HEK293 (cell line): ENCODE measurements around the gene DHRS2.

Experiments used
- BCL11B ChIP-seq: fragments of 450-650 bp; formaldehyde crosslinking; IDR thresholded peaks from 2 replicates; pipeline ENCODE4 v1.5.1; 2016; ENCODE audit warnings: low read depth, missing biosample characterization, missing genetic modification characterization
- HOXA7 ChIP-seq: sonication (generic); formaldehyde crosslinking; IDR thresholded peaks from 2 replicates; pipeline ENCODE4 v1.8.1; 2022; ENCODE audit warnings: missing genetic modification reagents, borderline replicate concordance
- KLF1 ChIP-seq: fragments of 450-650 bp; formaldehyde crosslinking; IDR thresholded peaks from 2 replicates; pipeline ENCODE4 v1.5.1; 2016; ENCODE audit warnings: missing biosample characterization, missing genetic modification characterization
- MYNN ChIP-seq: fragments of 450-650 bp; formaldehyde crosslinking; IDR thresholded peaks from 2 replicates; pipeline ENCODE4 v1.5.1; 2016; ENCODE audit warnings: missing biosample characterization, missing genetic modification characterization, borderline replicate concordance
- OVOL3 ChIP-seq: fragments of 450-650 bp; formaldehyde crosslinking; IDR thresholded peaks from 2 replicates; pipeline ENCODE4 v1.5.1; 2016; ENCODE audit warnings: missing biosample characterization, missing genetic modification characterization
- REPIN1 ChIP-seq: fragments of 450-650 bp; formaldehyde crosslinking; IDR thresholded peaks from 2 replicates; pipeline ENCODE4 v1.5.1; 2017; ENCODE audit warnings: missing biosample characterization, missing genetic modification characterization, low read depth
- SALL2 ChIP-seq: fragments of 450-650 bp; formaldehyde crosslinking; IDR thresholded peaks from 2 replicates; pipeline ENCODE4 v1.5.0; 2017; ENCODE audit warnings: missing biosample characterization, mild to moderate bottlenecking, missing genetic modification characterization, borderline replicate concordance
- SCRT2 ChIP-seq: fragments of 450-650 bp; formaldehyde crosslinking; IDR thresholded peaks from 2 replicates; pipeline ENCODE4 v1.5.1; 2016; ENCODE audit warnings: missing biosample characterization, missing genetic modification characterization
- TCF7L2 ChIP-seq: IDR thresholded peaks from 2 replicates; pipeline ENCODE4 v1.6.1; 2011; ENCODE audit warnings: low read depth, mild to moderate bottlenecking, inconsistent platforms, low read length, moderate library complexity, borderline replicate concordance
- WT1 ChIP-seq: fragments of 450-650 bp; formaldehyde crosslinking; IDR thresholded peaks from 2 replicates; pipeline ENCODE4 v1.5.1; 2016; ENCODE audit warnings: missing biosample characterization, missing genetic modification characterization
- YY2 ChIP-seq: fragments of 450-650 bp; formaldehyde crosslinking; IDR thresholded peaks from 2 replicates; pipeline ENCODE4 v1.5.1; 2016; ENCODE audit warnings: missing biosample characterization, missing genetic modification characterization
- ZBTB8A ChIP-seq: fragments of 450-650 bp; formaldehyde crosslinking; IDR thresholded peaks from 2 replicates; pipeline ENCODE4 v1.5.1; 2016; ENCODE audit warnings: missing biosample characterization, missing genetic modification characterization
- ZEB2 ChIP-seq: fragments of 450-650 bp; formaldehyde crosslinking; IDR thresholded peaks from 2 replicates; pipeline ENCODE4 v1.5.1; 2016; ENCODE audit warnings: missing biosample characterization, missing genetic modification characterization
- ZNF114 ChIP-seq: fragments of 450-650 bp; formaldehyde crosslinking; IDR thresholded peaks from 2 replicates; pipeline ENCODE4 v1.5.0; 2017; ENCODE audit warnings: missing biosample characterization, missing genetic modification characterization
- ZNF121 ChIP-seq: fragments of 450-650 bp; formaldehyde crosslinking; IDR thresholded peaks from 2 replicates; pipeline ENCODE4 v1.5.1; 2016; ENCODE audit warnings: missing biosample characterization, missing genetic modification characterization
- ZNF138 ChIP-seq: fragments of 450-650 bp; formaldehyde crosslinking; IDR thresholded peaks from 2 replicates; pipeline ENCODE4 v1.5.1; 2016; ENCODE audit warnings: missing biosample characterization, missing genetic modification characterization, borderline replicate concordance
- ZNF140 ChIP-seq: fragments of 450-650 bp; formaldehyde crosslinking; IDR thresholded peaks from 2 replicates; pipeline ENCODE4 v1.5.1; 2016; ENCODE audit warnings: missing biosample characterization, missing genetic modification characterization
- ZNF157 ChIP-seq: fragments of 450-650 bp; formaldehyde crosslinking; IDR thresholded peaks from 2 replicates; pipeline ENCODE4 v1.5.1; 2016; ENCODE audit warnings: missing biosample characterization, missing genetic modification characterization
- ZNF175 ChIP-seq: fragments of 450-650 bp; formaldehyde crosslinking; IDR thresholded peaks from 2 replicates; pipeline ENCODE4 v1.5.1; 2016; ENCODE audit warnings: missing biosample characterization, missing genetic modification characterization
- ZNF211 ChIP-seq: fragments of 450-650 bp; formaldehyde crosslinking; IDR thresholded peaks from 2 replicates; pipeline ENCODE4 v1.5.1; 2016; ENCODE audit warnings: low read depth, missing biosample characterization, missing genetic modification characterization
- ZNF426 ChIP-seq: fragments of 450-650 bp; formaldehyde crosslinking; IDR thresholded peaks from 2 replicates; pipeline ENCODE4 v1.5.1; 2017; ENCODE audit warnings: missing biosample characterization, missing genetic modification characterization, mild to moderate bottlenecking, inconsistent platforms, moderate library complexity
- ZNF571 ChIP-seq: fragments of 450-650 bp; formaldehyde crosslinking; IDR thresholded peaks from 2 replicates; pipeline ENCODE4 v1.5.0; 2017; ENCODE audit warnings: missing biosample characterization, missing genetic modification characterization
- ZNF610 ChIP-seq: fragments of 450-650 bp; formaldehyde crosslinking; IDR thresholded peaks from 2 replicates; pipeline ENCODE4 v1.5.1; 2016; ENCODE audit warnings: missing biosample characterization, missing genetic modification characterization, borderline replicate concordance
- ZNF707 ChIP-seq: fragments of 450-650 bp; formaldehyde crosslinking; IDR thresholded peaks from 2 replicates; pipeline ENCODE4 v1.5.1; 2016; ENCODE audit warnings: missing biosample characterization, missing genetic modification characterization
- ZNF777 ChIP-seq: fragments of 450-650 bp; formaldehyde crosslinking; IDR thresholded peaks from 2 replicates; pipeline ENCODE4 v1.5.1; 2017; ENCODE audit warnings: missing biosample characterization, missing genetic modification characterization, borderline replicate concordance
- TF ChIP-seq, protein P1 (sequence below): fragments of 450-650 bp; formaldehyde crosslinking; IDR thresholded peaks from 2 replicates; pipeline ENCODE4 v1.5.1; 2016; ENCODE audit warnings: missing biosample characterization, missing genetic modification characterization
- TF ChIP-seq, protein P2 (sequence below): fragments of 450-650 bp; formaldehyde crosslinking; IDR thresholded peaks from 2 replicates; pipeline ENCODE4 v1.5.1; 2016; ENCODE audit warnings: missing biosample characterization, missing genetic modification characterization
- TF ChIP-seq, protein P3 (sequence below): fragments of 450-650 bp; formaldehyde crosslinking; IDR thresholded peaks from 2 replicates; pipeline ENCODE4 v1.5.1; 2016; ENCODE audit warnings: missing biosample characterization, missing genetic modification characterization
- TF ChIP-seq, protein P4 (sequence below): fragments of 450-650 bp; formaldehyde crosslinking; IDR thresholded peaks from 2 replicates; pipeline ENCODE4 v1.5.1; 2016; ENCODE audit warnings: missing biosample characterization, missing genetic modification characterization
- TF ChIP-seq, protein P5 (sequence below): fragments of 450-650 bp; formaldehyde crosslinking; IDR thresholded peaks from 2 replicates; pipeline ENCODE4 v1.5.1; 2016; ENCODE audit warnings: missing biosample characterization, missing genetic modification characterization, borderline replicate concordance
- TF ChIP-seq, protein P6 (sequence below): fragments of 450-650 bp; formaldehyde crosslinking; IDR thresholded peaks from 2 replicates; pipeline ENCODE4 v1.5.1; 2016; ENCODE audit warnings: missing biosample characterization, missing genetic modification characterization

DHRS2 gene

DNA sequence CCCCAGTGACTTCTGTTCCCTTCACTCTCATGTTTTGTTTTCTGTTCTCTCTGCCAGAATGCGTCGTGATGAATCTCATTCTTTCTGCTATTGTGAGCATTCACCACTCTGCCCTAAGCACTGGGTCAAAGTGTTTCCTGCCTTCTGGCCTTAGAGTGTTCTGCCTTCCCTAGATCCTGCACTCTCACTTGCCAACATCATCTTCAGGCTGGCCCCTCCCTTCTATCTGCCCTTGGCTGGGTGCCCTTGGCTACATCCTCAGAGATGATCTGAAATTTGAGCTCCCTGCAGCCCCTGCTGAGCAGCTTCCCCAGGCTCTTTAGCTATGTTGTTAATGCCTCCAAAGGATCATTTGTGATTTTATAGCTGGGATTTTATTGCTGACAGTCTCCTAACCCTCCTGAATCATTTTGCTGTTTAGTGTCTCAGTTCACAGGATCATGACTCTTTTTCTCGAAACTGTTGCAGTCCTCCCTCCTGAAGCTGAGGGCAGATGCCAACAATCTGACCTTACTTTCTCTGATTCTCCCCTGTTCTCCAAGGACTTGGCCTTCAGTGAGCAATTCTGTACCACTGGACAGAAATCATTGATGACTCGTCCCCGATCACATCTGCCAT is 4.5 kb downstream of the DHRS2 start (continued):
- TF ChIP-seq, protein P1, sequence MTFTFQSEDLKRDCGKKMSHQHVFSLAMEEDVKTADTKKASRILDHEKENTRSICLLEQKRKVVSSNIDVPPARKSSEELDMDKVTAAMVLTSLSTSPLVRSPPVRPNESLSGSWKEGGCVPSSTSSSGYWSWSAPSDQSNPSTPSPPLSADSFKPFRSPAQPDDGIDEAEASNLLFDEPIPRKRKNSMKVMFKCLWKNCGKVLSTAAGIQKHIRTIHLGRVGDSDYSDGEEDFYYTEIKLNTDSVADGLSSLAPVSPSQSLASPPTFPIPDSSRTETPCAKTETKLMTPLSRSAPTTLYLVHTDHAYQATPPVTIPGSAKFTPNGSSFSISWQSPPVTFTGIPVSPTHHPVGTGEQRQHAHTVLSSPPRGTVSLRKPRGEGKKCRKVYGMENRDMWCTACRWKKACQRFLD (tag by site-specific recombination) = no peak
- TF ChIP-seq ZEB2 (tag by site-specific recombination) (peak; percentile 77), ZNF140 (tag by site-specific recombination) (no peak), ZNF138 (tag by site-specific recombination) (no peak), ZNF571 (tag by site-specific recombination) (no peak), OVOL3 (tag by site-specific recombination) (no peak), ZNF114 (tag by site-specific recombination) (no peak), ZNF157 (tag by site-specific recombination) (no peak), ZNF211 (tag by site-specific recombination) (no peak), YY2 (tag by site-specific recombination) (no peak), KLF1 (no peak), ZNF610 (no peak), ZNF777 (tag by site-specific recombination) (no peak), SCRT2 (tag by site-specific recombination) (no peak), ZNF426 (tag by site-specific recombination) (no peak), ZNF175 (no peak), ZNF121 (tag by site-specific recombination) (no peak), REPIN1 (no peak), WT1 (tag by site-specific recombination) (peak; percentile 59; the same call in 1 of the 2 replicates), ZBTB8A (tag by site-specific recombination) (no peak), MYNN (tag by site-specific recombination) (no peak), HOXA7 (CRISPR knock-in tag) (no peak), ZNF707 (tag by site-specific recombination) (no peak), TCF7L2 (no peak), BCL11B (no peak), SALL2 (tag by site-specific recombination) (no peak)
- TF ChIP-seq, protein P2, sequence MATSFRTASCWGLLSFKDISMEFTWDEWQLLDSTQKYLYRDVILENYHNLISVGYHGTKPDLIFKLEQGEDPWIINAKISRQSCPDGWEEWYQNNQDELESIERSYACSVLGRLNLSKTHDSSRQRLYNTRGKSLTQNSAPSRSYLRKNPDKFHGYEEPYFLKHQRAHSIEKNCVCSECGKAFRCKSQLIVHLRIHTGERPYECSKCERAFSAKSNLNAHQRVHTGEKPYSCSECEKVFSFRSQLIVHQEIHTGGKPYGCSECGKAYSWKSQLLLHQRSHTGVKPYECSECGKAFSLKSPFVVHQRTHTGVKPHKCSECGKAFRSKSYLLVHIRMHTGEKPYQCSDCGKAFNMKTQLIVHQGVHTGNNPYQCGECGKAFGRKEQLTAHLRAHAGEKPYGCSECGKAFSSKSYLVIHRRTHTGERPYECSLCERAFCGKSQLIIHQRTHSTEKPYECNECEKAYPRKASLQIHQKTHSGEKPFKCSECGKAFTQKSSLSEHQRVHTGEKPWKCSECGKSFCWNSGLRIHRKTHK (tag by site-specific recombination) = no peak
- TF ChIP-seq, protein P3, sequence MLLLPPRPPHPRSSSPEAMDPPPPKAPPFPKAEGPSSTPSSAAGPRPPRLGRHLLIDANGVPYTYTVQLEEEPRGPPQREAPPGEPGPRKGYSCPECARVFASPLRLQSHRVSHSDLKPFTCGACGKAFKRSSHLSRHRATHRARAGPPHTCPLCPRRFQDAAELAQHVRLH (tag by site-specific recombination) = no peak
- TF ChIP-seq, protein P4, sequence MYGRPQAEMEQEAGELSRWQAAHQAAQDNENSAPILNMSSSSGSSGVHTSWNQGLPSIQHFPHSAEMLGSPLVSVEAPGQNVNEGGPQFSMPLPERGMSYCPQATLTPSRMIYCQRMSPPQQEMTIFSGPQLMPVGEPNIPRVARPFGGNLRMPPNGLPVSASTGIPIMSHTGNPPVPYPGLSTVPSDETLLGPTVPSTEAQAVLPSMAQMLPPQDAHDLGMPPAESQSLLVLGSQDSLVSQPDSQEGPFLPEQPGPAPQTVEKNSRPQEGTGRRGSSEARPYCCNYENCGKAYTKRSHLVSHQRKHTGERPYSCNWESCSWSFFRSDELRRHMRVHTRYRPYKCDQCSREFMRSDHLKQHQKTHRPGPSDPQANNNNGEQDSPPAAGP (tag by site-specific recombination) = peak; percentile 75; the same call in 1 of the 2 replicates
- TF ChIP-seq, protein P5, sequence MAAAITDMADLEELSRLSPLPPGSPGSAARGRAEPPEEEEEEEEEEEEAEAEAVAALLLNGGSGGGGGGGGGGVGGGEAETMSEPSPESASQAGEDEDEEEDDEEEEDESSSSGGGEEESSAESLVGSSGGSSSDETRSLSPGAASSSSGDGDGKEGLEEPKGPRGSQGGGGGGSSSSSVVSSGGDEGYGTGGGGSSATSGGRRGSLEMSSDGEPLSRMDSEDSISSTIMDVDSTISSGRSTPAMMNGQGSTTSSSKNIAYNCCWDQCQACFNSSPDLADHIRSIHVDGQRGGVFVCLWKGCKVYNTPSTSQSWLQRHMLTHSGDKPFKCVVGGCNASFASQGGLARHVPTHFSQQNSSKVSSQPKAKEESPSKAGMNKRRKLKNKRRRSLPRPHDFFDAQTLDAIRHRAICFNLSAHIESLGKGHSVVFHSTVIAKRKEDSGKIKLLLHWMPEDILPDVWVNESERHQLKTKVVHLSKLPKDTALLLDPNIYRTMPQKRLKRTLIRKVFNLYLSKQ (tag by site-specific recombination) = no peak
- TF ChIP-seq, protein P6, sequence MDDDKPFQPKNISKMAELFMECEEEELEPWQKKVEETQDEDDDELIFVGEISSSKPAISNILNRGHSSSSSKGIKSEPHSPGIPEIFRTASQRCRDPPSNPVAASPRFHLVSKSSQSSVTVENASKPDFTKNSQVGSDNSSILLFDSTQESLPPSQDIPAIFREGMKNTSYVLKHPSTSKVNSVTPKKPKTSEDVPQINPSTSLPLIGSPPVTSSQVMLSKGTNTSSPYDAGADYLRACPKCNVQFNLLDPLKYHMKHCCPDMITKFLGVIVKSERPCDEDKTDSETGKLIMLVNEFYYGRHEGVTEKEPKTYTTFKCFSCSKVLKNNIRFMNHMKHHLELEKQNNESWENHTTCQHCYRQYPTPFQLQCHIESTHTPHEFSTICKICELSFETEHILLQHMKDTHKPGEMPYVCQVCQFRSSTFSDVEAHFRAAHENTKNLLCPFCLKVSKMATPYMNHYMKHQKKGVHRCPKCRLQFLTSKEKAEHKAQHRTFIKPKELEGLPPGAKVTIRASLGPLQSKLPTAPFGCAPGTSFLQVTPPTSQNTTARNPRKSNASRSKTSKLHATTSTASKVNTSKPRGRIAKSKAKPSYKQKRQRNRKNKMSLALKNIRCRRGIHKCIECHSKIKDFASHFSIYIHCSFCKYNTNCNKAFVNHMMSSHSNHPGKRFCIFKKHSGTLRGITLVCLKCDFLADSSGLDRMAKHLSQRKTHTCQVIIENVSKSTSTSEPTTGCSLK (tag by site-specific recombination) = no peak
